Prostate gland (tissue), 2 donors: ENCODE data around the gene SIX2.

ENCODE experiments used
- CTCF ChIP-seq, 4 experiments: fragments of 200-600 bp in 2 of 4; fragments of 450-650 bp in 2 of 4; sonication (generic) in 2 of 4; IDR thresholded peaks; 1 replicate in 3 of 4; 2 replicates in 1 of 4; pipeline ENCODE4 v1.5.1; 2016 to 2019; ENCODE audit warnings: antibody characterized with exemption in 4 of 4, mild to moderate bottlenecking in 2 of 4, moderate library complexity in 2 of 4
- POLR2A ChIP-seq: fragments of 450-650 bp; IDR thresholded peaks from one replicate; pipeline ENCODE4 v1.6.1; 2016; ENCODE audit warnings: antibody characterized with exemption, mild to moderate bottlenecking
- POLR2AphosphoS5 ChIP-seq: sonication (generic); formaldehyde crosslinking; IDR thresholded peaks from one replicate; pipeline ENCODE4 v1.6.1; 2017; ENCODE audit warnings: antibody characterized with exemption

GRCh38 chr2:45006041-45006941 lies 3.0 kb downstream of the SIX2 start:
- TF ChIP-seq CTCF (IDR thresholded peaks at IDR 0.05) (no peak), POLR2AphosphoS5 (no peak), POLR2A (no peak)
